Ishikawa (cell line): Measurements from ENCODE around the gene BASP1.

Experiments used
- EP300 ChIP-seq: IDR thresholded peaks from 2 replicates; pipeline ENCODE4 v1.6.1; 2012; ENCODE audit warnings: borderline replicate concordance
- NFIC ChIP-seq: IDR thresholded peaks from 2 replicates; pipeline ENCODE4 v1.6.1; 2012
- TF ChIP-seq, protein P1 (sequence below): IDR thresholded peaks from 2 replicates; pipeline ENCODE4 v1.6.1; 2012; ENCODE audit warnings: low read depth, mild to moderate bottlenecking
- TF ChIP-seq, protein P2 (sequence below): IDR thresholded peaks from 2 replicates; pipeline ENCODE4 v1.6.1; 2012

- TF ChIP-seq, protein P1, sequence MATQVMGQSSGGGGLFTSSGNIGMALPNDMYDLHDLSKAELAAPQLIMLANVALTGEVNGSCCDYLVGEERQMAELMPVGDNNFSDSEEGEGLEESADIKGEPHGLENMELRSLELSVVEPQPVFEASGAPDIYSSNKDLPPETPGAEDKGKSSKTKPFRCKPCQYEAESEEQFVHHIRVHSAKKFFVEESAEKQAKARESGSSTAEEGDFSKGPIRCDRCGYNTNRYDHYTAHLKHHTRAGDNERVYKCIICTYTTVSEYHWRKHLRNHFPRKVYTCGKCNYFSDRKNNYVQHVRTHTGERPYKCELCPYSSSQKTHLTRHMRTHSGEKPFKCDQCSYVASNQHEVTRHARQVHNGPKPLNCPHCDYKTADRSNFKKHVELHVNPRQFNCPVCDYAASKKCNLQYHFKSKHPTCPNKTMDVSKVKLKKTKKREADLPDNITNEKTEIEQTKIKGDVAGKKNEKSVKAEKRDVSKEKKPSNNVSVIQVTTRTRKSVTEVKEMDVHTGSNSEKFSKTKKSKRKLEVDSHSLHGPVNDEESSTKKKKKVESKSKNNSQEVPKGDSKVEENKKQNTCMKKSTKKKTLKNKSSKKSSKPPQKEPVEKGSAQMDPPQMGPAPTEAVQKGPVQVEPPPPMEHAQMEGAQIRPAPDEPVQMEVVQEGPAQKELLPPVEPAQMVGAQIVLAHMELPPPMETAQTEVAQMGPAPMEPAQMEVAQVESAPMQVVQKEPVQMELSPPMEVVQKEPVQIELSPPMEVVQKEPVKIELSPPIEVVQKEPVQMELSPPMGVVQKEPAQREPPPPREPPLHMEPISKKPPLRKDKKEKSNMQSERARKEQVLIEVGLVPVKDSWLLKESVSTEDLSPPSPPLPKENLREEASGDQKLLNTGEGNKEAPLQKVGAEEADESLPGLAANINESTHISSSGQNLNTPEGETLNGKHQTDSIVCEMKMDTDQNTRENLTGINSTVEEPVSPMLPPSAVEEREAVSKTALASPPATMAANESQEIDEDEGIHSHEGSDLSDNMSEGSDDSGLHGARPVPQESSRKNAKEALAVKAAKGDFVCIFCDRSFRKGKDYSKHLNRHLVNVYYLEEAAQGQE, result no peak
- TF ChIP-seq EP300 (no peak), NFIC (no peak)
- TF ChIP-seq, protein P2, sequence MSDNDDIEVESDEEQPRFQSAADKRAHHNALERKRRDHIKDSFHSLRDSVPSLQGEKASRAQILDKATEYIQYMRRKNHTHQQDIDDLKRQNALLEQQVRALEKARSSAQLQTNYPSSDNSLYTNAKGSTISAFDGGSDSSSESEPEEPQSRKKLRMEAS, result no peak
Observed at GRCh38 chr5:17277907-17278306, 60.5 kb downstream of the BASP1 start.
